LoVo (cell line): Measurements from ENCODE around the gene APP.
"Not testable (repeated sequence)": the region's sequence is repeated elsewhere in the genome, so short reads cannot be mapped to it uniquely, and the experiment has no call there.

Experiments
- DNase-seq: peaks from one replicate; pipeline ENCODE4 v3.0.0-alpha.2; 2016; ENCODE audit warnings: low spot score

APP gene

DNA sequence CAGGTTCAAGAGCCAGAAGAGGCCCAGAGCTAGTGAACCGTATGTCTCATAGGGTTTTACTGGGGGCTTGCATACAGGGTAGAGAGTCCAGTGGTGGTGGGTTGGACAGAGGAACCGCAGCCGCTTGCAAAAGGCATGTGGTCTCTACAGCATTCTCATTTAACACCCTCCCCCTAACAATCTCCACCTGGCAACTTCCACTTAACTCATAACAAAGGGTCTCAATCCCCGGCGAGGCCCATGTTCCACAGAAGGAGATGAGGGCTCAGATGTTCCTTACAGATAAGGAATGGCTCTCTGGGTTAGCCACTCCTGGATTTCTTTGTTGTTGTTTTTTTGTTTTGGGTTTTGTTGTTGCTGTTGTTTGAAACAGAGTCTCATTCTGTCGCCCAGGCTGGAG, 106.1 kb downstream of the APP start:
- DNase-seq = no peak

DNA sequence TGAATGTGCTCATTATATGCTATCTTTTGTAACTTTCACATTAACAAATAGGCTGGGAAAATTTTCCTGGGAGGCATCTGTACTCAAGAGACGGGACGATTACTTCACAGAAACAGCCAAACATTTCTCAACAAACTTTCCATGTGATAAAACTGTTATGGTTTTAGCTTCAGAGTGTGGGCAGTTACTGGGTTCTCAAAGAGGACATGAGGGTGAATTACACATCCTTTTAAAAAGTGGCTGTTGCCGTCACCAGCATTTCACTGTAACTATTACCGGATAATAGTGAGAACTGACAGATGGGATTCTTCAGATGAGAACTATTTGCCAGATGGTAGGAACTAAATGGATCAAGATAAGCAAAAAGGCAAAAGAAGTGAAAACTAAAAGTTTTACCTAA, 109.1 kb downstream of the APP start:
- DNase-seq = no peak

DNA sequence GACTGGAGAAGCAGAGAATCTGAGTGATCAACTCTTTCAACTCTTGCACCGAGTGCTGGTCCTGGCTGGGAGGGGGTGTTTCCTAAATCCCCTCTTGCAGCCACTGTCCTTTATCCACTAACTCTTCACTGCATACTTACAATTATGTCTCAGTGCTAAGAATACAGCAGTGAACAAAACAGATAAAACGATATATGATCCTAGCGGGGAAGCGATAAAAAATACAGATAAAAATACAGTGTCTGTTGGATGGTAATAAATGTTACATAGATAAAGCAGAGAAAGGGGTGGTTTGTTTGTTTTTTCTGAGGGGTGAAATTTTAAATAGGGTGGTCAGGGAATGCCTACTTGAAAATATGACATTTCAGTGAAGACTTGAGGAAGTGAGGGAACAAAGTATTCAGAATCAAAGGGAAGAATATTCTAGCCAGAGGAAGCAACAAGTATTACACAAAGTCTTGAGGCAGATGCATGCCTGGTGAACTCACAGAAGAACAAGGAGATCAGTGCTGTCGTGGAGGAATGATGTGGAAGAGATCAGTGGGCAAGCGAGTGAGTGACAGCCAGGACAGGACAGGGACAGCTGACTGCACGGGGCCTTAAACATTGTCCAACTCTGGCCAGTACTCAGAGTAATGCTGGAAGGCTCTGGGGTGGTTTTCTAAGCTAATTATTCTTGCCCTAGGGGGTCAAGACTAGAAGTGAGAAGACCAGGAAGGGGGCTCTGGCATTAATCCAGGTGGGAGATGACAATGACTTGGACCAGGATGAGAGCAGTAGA, 110.0 kb downstream of the APP start:
- no peak for DNase-seq

DNA sequence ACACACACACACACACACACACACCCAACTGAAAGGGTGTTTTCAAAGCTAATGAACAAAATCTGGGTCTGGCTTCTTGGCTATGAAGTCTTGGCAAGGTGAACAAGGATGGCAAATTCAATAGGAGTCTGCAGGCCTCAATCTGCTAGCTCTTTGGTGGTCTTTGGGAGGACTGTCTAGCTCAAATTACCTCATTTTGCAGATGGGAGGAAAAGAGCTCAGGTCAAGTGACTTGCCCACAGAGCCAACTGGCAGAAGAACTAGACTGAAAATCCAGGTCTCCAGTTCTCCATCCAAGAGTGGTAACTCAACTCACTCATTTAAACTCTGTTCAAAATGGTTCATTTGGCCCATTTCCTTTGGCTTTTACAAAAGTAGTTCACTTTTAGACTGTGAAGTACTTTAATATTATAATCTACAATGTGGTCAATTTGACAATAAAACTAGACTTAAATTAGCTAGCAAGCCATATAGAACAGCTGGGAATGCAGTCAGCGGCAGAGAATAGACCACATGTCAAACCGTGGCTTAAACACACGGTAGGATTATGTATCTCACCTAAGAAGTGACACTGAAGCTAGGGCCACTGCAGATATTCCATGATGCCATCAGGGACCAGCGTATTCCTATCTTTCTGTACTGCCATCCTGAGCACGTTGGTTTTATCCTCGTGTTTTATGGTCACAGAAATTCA, 112.9 kb downstream of the APP start:
- DNase-seq = no peak

DNA sequence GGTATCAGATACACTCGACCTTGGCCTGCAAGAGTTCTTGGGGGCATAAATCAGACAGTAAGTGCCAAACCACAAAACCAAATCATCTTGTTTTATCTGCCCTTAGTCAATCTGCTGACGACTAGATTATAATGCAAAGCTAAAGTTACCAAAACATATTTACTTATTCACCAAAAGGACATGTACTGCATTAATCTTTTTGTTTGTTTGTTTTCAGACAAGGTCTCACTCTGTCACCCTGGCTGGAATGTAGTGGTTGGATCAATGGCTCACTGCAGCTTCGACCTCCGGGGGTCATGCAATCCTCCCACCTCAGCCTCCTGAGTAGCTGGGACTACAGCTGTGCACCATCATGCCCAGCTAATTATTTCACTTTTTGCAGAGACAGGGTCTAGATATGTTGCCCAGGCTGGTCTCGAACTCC, 114.7 kb downstream of the APP start:
- DNase-seq = no peak

DNA sequence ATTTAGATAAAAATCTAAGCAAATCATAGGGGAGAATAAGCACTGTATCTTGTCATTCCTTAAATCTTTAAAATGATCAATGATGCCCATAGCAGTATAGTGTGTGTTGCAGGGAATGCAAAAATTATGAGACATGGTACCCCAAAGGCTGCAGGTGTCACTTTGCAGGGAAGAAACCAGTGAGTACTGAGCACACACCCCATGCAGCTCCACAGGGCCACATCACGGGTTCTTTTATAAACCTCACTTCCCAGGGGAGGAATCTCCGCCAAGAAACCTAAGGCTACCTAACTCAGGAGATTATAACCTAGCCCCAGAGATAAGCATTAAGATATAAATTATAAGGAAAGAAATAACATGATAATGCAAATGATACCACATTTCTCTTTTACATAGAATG, 115.6 kb downstream of the APP start:
- no peak for DNase-seq

DNA sequence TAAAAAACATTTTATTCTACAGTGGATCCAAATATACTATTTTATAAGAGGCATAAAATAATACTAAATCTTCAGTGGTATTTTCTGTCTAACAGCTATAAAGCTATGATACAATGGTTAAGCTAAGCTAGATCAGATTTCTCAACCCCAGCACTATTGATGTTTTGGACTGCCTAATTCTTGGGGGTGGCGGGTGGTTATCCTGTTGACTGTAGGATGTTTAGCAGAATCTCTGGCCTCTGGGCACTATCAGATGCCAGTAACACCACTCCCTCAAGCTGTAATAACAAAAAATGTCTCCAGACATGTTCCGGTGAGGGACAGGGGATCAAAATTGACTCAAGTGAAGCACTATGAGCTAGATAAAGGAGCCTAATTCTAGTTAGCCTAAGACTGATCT, 118.5 kb downstream of the APP start:
- DNase-seq = no peak

DNA sequence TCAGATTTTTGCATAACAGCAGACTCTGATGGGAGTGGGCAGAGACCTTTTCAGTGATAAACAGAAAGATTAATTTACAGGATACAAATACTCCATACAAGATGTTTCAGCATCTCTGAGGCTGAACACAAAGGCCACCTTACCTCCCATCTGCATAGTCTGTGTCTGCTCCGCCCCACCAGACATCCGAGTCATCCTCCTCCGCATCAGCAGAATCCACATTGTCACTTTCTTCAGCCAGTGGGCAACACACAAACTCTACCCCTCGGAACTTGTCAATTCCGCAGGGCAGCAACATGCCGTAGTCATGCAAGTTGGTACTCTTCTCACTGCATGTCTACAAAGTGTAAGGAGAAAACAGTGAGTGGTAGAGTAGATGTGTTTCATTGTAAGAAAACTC, 119.7 kb downstream of the APP start:
- DNase-seq = no peak

DNA sequence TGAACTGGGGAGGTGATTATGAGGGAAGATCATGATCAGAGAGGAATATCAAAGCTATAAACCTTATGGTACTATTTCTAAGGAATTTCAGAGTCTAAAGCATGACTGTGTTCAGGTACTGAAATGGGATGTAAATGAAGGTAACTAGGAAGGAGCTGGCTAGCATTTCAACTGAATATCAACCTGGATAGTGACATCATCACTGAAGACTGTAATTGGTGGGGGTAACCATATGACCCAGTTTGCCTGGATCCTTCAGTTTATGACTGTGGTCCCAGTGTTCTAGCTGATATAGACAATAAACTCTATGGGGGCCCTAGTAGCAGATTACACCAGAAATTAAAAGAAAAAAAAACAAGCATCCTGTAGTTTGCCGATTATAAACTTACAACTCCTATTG, 120.8 kb downstream of the APP start:
- no peak for DNase-seq

DNA sequence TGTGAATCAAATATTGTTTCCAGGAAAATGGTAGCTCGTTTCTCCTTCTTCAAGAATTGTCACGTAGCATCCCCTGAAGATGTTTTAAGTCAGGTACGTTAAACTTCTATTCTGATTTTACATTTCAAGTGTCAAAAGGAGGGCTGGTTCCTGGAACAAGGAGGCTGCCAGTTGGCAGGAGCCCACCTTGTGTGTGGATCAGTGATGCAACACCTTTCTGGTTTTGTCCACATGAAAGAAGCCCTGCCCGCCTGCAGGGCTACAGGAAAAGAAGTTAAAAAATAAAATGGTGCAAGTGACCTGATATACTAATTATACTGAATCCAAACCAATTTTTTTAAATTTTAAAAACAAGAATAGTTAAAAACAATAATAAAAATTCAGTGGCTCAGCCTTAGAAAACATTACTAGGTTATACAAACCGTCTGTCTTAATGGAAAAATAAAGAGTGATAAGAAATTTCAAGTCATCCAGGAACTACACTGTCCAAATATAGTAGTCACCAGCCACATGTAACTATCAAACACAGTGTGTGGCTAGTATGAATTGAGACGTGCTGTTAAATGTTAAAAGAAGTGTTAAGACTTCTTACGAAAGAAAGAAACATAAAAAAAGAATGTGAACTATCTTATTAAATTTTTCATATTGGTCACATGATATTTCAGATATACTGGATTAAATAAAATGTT, 123.1 kb downstream of the APP start:
- DNase-seq = no peak

DNA sequence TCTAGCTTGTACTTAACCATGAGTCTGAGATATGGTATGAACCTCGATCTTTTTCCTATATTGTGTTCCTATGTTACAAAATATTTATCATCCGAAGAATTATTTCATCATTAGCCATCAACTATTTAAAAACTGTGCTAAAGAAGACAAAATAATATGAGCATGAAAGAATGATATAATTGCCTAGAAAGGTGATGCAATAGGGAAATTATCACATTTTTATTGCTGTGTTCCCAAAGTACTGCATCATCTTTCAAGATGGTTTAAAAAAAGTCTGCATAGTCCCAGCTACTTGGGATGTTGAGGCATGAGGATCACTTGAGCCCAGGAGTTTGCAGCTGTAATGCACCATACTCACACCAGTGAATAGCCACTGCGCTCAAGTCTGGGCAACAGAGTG, 126.7 kb downstream of the APP start:
- no peak for DNase-seq

DNA sequence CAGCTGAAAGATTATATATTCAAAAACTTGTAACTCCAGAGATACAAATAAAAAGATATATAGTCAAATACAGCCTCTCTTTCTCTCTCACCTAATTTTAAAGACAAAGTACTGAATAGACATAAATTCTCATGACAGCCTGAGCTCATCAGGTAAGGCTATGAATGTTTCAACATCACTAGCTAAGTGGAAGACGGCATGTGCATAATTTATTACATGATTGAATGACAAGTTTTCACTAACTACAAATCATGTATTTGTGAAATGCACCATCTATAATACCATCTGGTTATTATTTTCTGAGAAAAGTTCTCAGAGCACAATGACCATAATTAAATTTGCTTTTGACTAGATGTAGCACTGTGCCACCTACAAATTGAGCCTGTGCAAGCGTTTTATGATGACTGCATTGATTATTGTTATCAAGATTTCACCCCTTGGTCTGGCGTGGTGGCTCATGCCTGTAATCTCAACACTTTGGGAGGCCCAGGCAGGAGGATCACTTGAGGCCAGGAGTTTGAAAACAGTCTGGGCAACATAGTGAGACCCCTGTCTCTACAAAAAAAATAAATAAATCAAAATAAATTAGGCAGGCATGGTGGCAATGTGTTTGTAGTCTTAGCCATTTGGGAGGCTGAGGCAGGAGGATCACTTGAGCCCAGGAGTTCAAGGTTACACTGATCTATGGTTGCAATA, 128.2 kb downstream of the APP start:
- no peak for DNase-seq

DNA sequence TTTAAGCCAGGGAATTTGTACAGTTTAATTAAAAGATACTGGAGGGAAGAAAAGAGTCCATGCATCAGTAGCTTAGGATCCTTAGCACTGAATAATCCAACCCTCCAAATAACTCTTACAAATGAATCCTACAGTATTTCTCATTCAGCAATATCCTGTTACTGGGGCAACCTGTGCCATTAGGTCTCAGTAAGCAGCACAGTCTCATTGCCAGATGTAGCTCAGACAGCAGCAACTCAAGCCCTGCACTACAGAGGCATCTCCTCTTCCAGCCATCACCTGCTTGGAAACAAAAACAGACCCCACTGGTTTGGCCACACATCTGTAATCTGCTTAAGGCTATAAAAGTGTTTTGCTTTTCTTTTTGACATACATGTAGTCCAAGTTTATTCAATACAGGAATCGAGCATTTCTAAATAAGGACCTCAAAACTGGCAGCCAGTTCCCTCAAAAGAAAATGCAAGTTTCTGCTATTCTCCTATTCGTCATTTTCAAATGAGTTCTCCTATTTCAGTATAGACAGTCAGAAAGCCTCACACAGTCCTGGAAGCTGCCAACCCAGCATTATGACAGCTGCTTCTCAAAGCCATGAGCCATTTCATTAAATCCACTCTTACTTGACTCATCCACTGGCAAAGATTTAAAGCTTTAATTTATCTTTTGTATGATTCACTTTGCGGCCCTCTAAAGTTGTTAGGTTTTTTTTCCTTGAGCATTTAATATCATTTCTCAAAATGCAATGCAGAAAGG, 129.0 kb downstream of the APP start:
- DNase-seq = no peak

DNA sequence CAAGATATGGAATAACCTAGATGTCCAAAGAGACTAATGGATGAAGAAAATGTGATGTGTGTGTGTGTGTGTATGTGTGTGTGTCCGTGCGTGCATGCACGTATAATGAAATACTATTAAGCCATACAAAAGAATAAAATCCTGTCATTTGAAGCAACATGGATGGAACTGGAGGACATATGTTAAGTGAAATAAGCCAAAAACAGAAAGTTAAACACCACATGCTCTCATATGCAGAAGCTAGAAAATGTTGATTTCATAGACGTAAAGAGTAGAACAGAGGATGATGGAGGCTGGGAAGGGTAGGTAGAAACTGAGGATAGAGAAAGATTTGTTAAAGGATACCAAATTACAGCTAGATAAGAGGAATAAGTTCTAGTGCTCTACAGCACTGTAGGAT, 133.7 kb downstream of the APP start:
- DNase-seq = no peak

DNA sequence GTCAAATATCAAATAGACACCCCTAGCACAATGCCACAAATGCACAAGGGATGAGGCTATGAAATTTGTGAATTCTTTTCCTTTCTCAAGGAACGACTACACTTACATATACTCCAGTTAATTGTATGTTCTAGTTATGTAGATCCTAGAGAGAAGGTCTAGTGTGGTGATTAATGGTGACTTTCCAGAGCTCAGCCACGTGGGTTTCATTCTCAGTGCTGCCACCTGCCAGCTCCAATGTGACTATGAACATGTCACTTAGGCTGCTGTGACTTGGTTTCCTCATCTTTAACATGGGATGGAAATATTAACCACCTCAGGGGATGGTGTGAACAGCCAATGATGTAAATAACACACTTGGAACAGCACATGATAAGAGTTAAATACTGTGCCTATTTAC, 138.3 kb downstream of the APP start:
- no peak for DNase-seq

DNA sequence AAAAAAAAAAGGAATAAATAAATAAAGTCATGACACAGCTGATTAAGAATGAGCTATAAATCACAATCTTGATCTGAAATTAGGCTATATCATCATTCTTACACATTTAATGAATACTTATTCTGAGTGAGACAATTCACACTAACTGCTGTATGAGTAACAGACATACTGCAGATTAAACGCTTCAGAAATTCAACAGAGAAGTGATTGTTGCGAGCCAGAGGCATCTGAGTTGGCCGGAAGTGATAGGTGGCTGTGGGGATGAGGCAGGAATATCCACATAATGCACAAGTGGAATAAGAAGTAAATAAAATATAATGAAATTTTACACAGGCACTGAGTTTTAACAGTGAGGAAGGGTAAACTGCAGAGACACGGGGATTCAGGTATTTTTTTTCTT, 142.4 kb downstream of the APP start:
- no peak for DNase-seq

DNA sequence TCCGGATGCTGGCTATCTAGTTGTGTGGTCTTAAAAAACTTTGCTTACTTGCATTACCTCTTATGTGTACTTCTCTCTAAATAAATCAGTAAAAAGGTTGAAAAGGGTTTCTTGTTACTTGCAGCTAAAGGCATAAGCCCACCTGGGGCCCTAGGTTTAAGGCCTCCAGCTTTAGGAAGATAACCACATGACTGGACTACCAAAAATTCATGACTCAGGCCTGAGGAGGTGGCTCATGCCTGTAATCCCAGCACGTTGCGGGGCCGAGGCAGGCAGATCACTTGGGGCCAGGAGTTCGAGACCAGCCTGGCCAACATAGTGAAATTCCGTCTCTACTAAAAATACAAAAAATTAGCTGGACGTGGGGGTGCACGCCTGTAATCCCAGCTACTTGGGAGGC, 142.9 kb downstream of the APP start:
- no peak for DNase-seq

DNA sequence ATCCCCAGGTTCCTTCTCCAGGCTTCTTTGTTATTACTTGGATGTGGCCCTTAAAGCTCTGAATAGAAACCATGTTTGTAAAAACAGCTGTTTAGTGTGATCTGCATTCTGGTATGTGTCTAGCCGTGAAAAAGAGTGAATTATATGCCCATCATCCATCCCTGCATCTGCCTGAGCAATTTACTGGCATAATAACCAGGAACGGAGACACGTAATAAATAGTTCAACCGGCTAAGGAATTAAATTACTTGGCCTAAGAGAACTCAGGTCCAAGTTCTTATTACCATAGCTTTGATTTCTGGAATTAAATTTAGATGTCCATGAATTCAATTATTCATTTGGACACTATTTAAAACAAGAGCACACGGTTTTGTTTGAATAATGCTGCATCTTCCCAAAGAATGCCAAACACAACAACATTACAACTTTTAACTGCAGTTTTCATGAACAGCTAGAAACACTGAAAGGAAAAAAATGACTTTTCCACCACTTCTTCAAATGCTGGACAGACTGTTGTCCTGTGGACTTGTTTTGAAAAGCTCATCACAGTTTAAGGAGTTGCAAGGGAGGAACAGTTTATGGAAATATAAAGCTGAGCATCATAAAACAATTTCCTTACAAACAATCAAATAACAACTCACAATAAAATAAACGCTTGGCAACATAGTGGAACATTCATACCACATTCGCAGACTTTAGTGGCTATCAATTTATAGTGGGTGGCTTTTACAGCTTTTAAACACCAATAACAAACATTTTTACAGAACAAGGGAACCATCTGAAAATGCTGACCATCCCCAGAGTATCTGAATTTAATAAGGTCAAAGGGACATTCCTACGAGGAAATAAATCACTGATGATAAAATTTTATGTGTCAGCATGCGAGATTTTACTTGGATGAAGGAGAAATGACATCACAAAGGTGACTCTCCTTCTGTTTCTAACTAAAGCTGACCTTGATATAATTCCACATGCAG, 144.7 kb downstream of the APP start:
- DNase-seq = no peak

DNA sequence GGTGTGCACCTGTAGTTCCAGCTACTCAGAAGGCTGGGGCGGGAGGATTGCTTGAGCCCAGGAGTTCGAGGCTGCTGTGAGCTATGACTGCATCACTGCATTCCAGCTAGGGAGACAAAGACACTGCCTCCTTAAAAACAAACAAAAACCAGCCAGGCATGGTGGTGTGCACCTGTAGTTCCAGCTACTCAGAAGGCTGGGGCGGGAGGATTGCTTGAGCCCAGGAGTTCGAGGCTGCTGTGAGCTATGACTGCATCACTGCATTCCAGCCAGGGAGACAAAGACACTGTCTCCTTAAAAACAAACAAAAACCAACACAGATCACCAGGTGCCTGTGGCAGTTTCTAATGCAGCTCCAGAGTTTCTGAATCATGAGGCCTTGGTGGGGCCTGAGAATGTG, 147.2 kb downstream of the APP start:
- DNase-seq = not testable (repeated sequence)

DNA sequence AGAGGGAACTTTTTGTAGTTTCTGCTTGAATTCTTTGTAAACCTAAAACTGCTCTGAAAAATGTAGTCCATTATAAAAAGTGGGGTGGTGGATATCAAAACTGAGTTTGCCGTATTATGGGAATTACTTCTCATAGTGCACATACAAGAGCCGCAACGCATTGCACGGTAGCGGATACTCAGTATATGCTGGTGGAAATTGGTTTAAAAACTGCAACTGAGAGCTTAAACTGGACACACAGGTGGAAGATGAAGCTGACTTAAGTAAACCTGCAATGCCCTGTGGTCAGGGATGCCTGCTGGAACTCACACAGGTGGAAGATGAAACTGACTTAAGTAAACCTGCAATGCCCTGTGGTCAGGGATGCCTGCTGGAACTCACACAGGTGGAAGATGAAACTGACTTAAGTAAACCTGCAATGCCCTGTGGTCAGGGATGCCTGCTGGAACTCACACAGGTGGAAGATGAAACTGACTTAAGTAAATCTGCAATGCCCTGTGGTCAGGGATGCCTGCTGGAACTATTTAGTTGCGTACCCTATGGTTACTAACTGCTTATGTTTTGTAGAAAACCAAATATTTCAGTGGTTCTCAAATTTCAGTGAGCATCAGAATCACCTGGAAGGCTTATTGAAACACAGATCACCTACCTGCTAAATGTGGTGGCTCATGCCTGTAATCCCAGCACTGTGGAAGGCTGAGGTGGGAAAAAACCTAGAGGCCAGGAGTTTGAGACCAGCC, 147.8 kb downstream of the APP start:
- not testable (repeated sequence) for DNase-seq
